BLaER1 (cell line): ENCODE data around the gene GGCT.
"Not testable (repeated sequence)": the region's sequence is repeated elsewhere in the genome, so short reads cannot be mapped to it uniquely, and the experiment has no call there.

ENCODE experiments used
- H3K27ac ChIP-seq: shearing (Covaris generic); formaldehyde crosslinking; 2 replicates; pipeline ENCODE4 v1.8.1; 2022
- H3K27me3 ChIP-seq: shearing (Covaris generic); formaldehyde crosslinking; 2 replicates; pipeline ENCODE4 v1.8.1; 2022
- H3K36me3 ChIP-seq: shearing (Covaris generic); formaldehyde crosslinking; 2 replicates; pipeline ENCODE4 v1.8.1; 2022
- H3K4me1 ChIP-seq: shearing (Covaris generic); formaldehyde crosslinking; 2 replicates; pipeline ENCODE4 v1.8.1; 2022
- H3K4me2 ChIP-seq: shearing (Covaris generic); formaldehyde crosslinking; 2 replicates; pipeline ENCODE4 v1.8.1; 2022
- H3K4me3 ChIP-seq: shearing (Covaris generic); formaldehyde crosslinking; 2 replicates; pipeline ENCODE4 v1.8.1; 2022
- H3K9ac ChIP-seq: shearing (Covaris generic); formaldehyde crosslinking; 2 replicates; pipeline ENCODE4 v1.8.1; 2022
- H3K9me3 ChIP-seq: shearing (Covaris generic); formaldehyde crosslinking; 2 replicates; pipeline ENCODE4 v1.8.1; 2022
- H4K20me1 ChIP-seq: shearing (Covaris generic); formaldehyde crosslinking; 2 replicates; pipeline ENCODE4 v1.8.1; 2022
- Cebpa-rat ChIP-seq: shearing (Covaris generic); IDR thresholded peaks from 2 replicates; pipeline ENCODE4 v1.8.1; 2022

GGCT gene

DNA sequence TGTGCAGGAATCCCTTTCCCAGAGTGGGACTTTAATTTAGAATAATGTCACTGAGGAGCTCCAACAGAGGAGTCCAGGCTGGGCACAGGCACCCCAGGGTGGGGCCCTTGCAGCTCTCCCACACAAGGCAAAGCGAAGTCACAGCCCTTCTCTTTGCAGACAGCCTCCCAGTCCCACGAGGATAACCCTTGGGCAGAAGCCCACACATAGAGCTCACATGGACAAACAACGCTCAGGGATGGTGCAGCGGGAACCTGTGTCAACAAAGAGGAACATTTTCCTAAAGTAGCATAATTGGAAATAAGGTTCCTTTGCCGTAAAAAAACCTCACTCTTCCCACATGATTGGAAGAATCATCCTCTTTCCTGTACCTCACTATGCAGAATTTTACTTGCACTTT, 29.3 kb upstream of the GGCT start:
- Histone ChIP-seq H3K4me2 (no peak overlapping the region), H4K20me1 (no peaks in the 10 kb centered on the region), H3K9ac (no peak overlapping the region), H3K27ac (no peak overlapping the region), H3K4me1 (no peaks in the 10 kb centered on the region), H3K4me3 (no peak overlapping the region), H3K27me3 (no peaks in the 10 kb centered on the region), H3K36me3 (peaks cover 9% of the 10 kb centered on the region; the same call in 1 of the 2 replicates), H3K9me3 (no peaks in the 10 kb centered on the region; the same call in 1 of the 2 replicates)
- no peak for TF ChIP-seq Cebpa-rat

DNA sequence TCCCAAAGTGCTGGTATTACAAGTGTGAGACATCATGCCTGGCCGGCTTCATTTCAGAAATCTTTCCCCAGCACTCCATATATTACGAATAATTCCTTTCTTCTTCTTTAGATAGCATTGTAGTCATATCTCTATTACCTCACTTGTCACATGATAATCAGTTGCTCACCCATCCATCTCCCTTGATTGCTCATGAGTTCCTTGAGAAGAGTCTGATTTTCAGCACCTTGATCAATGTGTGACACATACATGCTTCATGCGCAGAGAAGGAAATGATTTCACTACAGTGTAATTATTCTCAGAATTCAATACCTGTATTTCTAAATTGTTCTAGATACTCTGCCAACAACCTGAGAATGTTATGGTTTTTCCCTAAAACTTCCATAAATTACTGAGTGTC, 26.7 kb upstream of the GGCT start:
- Histone ChIP-seq H3K4me2 (no peak overlapping the region), H3K27me3 (no peaks in the 10 kb centered on the region), H3K4me3 (no peak overlapping the region), H3K4me1 (no peaks in the 10 kb centered on the region), H3K27ac (no peak overlapping the region), H4K20me1 (no peaks in the 10 kb centered on the region), H3K9ac (no peak overlapping the region), H3K36me3 (no peaks in the 10 kb centered on the region), H3K9me3 (no peaks in the 10 kb centered on the region)
- no peak for TF ChIP-seq Cebpa-rat

DNA sequence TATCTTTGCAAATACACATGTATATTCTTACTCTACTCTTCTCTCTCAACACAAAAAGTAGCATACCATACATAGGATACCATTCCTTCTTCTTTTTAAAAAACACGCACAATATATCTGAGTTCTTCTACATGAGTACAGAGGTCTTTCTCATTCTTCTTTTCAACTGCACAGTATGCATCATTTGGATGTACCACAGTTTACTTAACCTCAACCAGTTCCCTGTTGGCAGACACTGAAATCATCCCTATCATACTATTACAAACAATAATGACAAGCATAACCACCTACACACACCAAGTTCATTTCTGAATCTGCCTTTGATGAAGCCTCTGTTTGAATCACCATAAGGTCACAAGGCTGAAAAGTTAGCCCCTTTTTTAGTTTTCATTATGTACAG, 25.7 kb upstream of the GGCT start:
- H3K4me2 ChIP-seq, result no peak overlapping the region
- H3K27ac ChIP-seq, result no peak overlapping the region
- H3K9ac ChIP-seq, result no peak overlapping the region
- no peaks in the 10 kb centered on the region for H3K4me1 ChIP-seq
- no peaks in the 10 kb centered on the region for H4K20me1 ChIP-seq
- no peaks in the 10 kb centered on the region for H3K27me3 ChIP-seq
- TF ChIP-seq Cebpa-rat, result no peak
- H3K9me3 ChIP-seq, result no peaks in the 10 kb centered on the region
- H3K36me3 ChIP-seq, result no peaks in the 10 kb centered on the region
- no peak overlapping the region for H3K4me3 ChIP-seq

DNA sequence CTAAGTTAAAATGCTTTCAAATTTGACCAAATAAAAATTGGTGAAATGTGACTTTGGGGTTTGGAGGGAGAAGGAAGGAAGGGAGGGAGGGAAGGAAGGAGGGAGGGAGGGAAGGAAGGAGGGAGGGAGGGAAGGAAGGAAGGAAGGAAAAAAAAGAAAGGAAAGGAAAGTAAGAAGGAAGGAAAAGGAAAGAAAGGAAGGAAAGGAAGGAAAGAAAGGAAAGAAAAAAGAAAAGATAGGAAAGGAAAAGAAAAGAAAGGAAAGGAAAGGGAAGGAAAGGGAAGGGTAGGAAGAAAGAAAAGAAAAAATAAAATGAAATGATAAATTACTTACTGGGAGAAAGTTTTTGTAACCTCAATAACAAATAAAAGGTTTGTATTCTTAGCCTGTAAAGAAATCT, 24.1 kb upstream of the GGCT start:
- no peak overlapping the region for H3K9ac ChIP-seq
- no peak overlapping the region for H3K4me2 ChIP-seq
- H3K9me3 ChIP-seq, result no peaks in the 10 kb centered on the region
- H3K36me3 ChIP-seq, result no peaks in the 10 kb centered on the region
- no peak for TF ChIP-seq Cebpa-rat
- H3K27me3 ChIP-seq, result no peaks in the 10 kb centered on the region
- no peak overlapping the region for H3K27ac ChIP-seq
- no peak overlapping the region for H3K4me3 ChIP-seq
- H4K20me1 ChIP-seq, result no peaks in the 10 kb centered on the region
- no peaks in the 10 kb centered on the region for H3K4me1 ChIP-seq

DNA sequence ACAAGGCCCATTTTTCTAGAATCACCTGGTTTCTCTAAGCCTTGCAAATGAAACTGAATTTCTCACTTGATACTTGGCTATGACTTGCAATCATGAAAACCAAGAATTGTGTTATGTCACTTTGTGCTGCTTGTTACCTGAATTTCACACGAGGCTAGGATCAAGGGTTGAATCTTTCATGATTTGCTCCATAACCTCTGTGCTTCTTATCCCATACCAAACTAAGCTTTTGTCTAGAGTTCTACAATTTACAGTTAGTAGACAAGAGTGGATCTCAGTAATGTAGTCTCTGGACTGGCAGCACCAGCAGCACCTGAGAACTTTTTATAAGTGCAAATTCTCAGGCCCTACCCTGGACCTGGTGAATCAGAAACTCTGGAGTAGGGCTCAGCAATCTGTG, 22.7 kb upstream of the GGCT start:
- not testable (repeated sequence) for H3K27ac ChIP-seq, H3K9ac ChIP-seq, H4K20me1 ChIP-seq, H3K4me2 ChIP-seq, H3K4me3 ChIP-seq, H3K36me3 ChIP-seq, H3K4me1 ChIP-seq, H3K27me3 ChIP-seq, H3K9me3 ChIP-seq

DNA sequence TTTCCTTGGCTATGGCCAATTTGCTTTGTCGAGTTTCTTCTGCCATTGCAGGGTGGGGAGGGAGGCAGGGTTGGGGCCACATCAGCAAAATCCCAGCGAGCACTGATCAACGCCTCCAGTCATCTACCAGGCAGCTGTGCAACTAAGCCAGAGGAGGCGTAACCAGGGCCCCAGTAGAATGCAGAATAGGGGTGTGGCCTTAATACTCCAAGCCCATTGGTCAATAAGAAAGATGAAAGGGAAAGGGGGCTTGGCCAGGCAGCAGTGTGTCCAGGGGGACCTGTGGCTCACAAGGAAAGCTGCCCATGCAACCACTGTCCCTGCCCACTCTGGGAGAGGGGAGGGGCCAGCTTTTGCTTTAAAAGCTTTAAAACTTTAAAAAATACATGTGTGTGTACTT, 21.5 kb upstream of the GGCT start:
- Histone ChIP-seq H3K4me2 (no peak overlapping the region), H3K27me3 (no peaks in the 10 kb centered on the region), H3K36me3 (no peaks in the 10 kb centered on the region), H3K27ac (no peak overlapping the region), H3K4me1 (peaks cover 9% of the 10 kb centered on the region; the same call in 1 of the 2 replicates), H3K4me3 (no peak overlapping the region), H4K20me1 (no peaks in the 10 kb centered on the region), H3K9me3 (no peaks in the 10 kb centered on the region), H3K9ac (no peak overlapping the region)
- no peak for TF ChIP-seq Cebpa-rat

DNA sequence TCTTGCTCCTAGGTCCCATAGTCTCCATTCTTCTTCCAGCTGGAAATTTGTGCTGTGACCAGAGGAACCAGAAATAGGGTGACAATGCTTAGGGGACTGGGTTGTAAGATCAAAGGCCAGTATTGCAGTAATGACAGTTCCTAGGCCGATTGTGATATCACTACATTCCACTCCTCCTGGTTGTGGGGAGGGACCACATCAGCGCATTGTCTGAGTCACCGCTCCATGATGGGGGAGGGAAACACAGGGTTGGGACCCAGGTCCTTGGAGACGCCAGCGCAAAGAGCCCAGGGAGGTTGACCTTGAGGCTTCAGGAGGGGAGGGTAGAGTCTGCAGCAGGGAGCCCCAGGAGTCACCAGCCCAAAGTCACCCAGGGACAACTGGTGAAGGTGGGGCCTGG, 20.8 kb upstream of the GGCT start:
- no peak for TF ChIP-seq Cebpa-rat
- Histone ChIP-seq H3K36me3 (no peaks in the 10 kb centered on the region), H3K27ac (no peak overlapping the region), H3K9ac (no peak overlapping the region), H3K4me1 (peaks cover 16% of the 10 kb centered on the region), H4K20me1 (no peaks in the 10 kb centered on the region), H3K4me3 (no peak overlapping the region), H3K4me2 (no peak overlapping the region), H3K9me3 (no peaks in the 10 kb centered on the region), H3K27me3 (no peaks in the 10 kb centered on the region)

DNA sequence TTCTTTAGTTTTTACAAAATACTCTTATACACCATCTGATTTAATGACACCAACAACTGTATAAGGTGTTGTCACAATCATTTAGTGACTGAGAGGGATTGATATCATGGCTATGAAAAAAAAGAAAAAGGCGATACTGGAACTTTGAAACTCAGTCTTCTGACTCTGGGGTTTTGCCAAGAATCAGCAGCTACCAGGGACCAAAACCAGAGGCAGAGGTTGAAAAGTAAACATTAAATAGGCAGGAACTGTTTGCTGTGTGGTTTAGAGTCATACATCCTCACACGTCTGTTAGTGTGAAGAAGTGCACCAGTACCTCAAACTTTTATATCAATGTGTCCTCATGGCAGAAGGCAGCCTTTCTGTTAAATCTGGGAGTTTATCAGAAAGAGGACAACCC, 19.9 kb upstream of the GGCT start:
- no peak for TF ChIP-seq Cebpa-rat
- Histone ChIP-seq H3K4me3 (no peak overlapping the region), H3K9ac (no peak overlapping the region), H4K20me1 (no peaks in the 10 kb centered on the region), H3K27ac (no peak overlapping the region), H3K36me3 (no peaks in the 10 kb centered on the region), H3K27me3 (no peaks in the 10 kb centered on the region), H3K4me2 (no peak overlapping the region), H3K4me1 (peaks cover 18% of the 10 kb centered on the region), H3K9me3 (no peaks in the 10 kb centered on the region)

DNA sequence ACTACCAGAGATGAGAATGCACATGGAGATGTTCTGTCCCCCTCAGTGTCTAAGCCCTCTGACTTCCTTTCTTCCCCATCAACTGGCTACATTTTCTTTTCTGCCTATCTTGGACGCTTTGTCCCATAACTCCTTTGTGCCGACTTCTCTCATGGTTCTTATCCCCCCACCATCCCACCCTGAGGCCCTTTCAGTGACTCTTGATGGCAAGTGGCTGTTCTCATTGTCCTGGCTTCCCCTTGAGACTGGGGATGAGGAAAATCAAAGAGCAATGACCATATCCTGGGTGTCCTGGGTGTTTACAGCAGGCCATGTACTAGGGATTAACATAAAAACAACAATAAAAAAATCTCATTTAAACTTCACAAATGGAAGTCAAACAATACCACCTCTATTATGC, 18.8 kb upstream of the GGCT start:
- H3K4me3 ChIP-seq, result no peak overlapping the region
- H3K4me1 ChIP-seq, result peaks cover 18% of the 10 kb centered on the region
- H3K9ac ChIP-seq, result no peak overlapping the region
- TF ChIP-seq Cebpa-rat, result no peak
- H3K4me2 ChIP-seq, result no peak overlapping the region
- H3K36me3 ChIP-seq, result no peaks in the 10 kb centered on the region
- H4K20me1 ChIP-seq, result no peaks in the 10 kb centered on the region
- no peaks in the 10 kb centered on the region for H3K27me3 ChIP-seq
- H3K9me3 ChIP-seq, result no peaks in the 10 kb centered on the region
- H3K27ac ChIP-seq, result no peak overlapping the region

DNA sequence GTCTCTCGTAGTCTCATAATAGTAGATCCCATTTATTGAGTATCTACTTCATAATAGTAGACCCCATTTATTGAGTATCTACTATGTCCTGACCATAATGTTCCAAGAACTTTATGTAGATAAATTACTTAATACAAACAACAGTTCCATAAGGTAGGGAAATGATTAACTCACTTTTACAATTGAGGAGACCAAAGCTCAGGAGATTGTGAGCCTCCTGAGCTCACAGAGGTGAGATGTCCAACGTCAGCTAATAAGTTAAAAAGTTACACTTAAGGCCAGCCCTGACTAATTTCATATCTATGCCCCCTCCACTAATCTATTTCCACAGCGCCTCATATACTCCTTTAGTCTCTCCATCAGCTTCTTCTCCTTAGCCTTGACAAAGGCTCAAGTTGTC, 17.5 kb upstream of the GGCT start:
- peaks cover 18% of the 10 kb centered on the region for H3K4me1 ChIP-seq
- H3K9me3 ChIP-seq, result no peaks in the 10 kb centered on the region
- no peaks in the 10 kb centered on the region for H3K36me3 ChIP-seq
- no peak overlapping the region for H3K27ac ChIP-seq
- H4K20me1 ChIP-seq, result no peaks in the 10 kb centered on the region
- no peak overlapping the region for H3K9ac ChIP-seq
- TF ChIP-seq Cebpa-rat, result no peak
- H3K27me3 ChIP-seq, result no peaks in the 10 kb centered on the region
- no peak overlapping the region for H3K4me3 ChIP-seq
- H3K4me2 ChIP-seq, result no peak overlapping the region

DNA sequence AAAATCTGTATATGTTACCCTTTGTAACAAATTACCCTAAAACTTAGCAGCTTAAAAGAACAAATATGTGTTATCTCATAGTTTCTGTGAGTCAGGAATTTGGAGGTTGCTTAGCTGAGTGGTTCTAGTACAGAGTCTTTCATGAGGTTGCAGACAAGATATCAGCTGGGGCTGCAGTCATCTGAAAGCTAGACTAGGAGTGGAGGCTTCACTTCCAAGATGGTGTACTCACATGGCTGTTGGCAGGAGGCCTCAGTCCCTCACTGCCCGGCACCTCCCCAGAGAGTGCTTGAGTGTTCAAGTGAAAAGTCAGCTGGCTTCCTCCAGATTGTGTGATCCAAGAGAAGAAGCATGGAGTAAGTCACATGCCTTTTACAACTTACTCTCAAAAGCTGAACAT, 16.9 kb upstream of the GGCT start:
- H3K4me2 ChIP-seq, result peak overlapping the region; percentile 27; the same call in 1 of the 2 replicates
- no peaks in the 10 kb centered on the region for H3K27me3 ChIP-seq
- no peaks in the 10 kb centered on the region for H4K20me1 ChIP-seq
- H3K4me1 ChIP-seq, result peaks cover 18% of the 10 kb centered on the region
- H3K27ac ChIP-seq, result no peak overlapping the region
- no peak overlapping the region for H3K4me3 ChIP-seq
- no peaks in the 10 kb centered on the region for H3K36me3 ChIP-seq
- H3K9me3 ChIP-seq, result no peaks in the 10 kb centered on the region
- H3K9ac ChIP-seq, result no peak overlapping the region
- TF ChIP-seq Cebpa-rat, result no peak
